Liver (tissue), 9 donors: ENCODE data around the gene MYO7A. TPM values are rescaled to one million over a fixed set of nuclear protein-coding genes. Genes with fewer than 3 reads are reported as not detected.

Experiments
- DNase-seq: peaks from one replicate; pipeline ENCODE4 v3.0.0-alpha.2; 2017; ENCODE audit warnings: low spot score
- H3K27ac ChIP-seq, 2 donors: one replicate each; pipeline ENCODE4 v1.7.0; 2013; ENCODE audit warnings: inconsistent platforms in 2 of 2, low read length in 2 of 2, control low read depth in 1 of 2, low read depth in 1 of 2, mild to moderate bottlenecking in 1 of 2
- H3K27me3 ChIP-seq, 4 donors: one replicate each; pipeline versions ENCODE4 v1.6.1 to v1.7.0; 2013; ENCODE audit warnings: low read length in 3 of 4, inconsistent platforms in 1 of 4, mild to moderate bottlenecking in 1 of 4, moderate library complexity in 1 of 4; ENCODE audit not compliant: control insufficient read depth in 4 of 4, insufficient read depth in 4 of 4
- H3K36me3 ChIP-seq, 4 donors: one replicate each; pipeline versions ENCODE4 v1.6.1 to v1.7.0; 2013; ENCODE audit warnings: low read length in 3 of 4, mild to moderate bottlenecking in 3 of 4, low read depth in 1 of 4, moderate library complexity in 1 of 4; ENCODE audit not compliant: control insufficient read depth in 4 of 4, insufficient read depth in 3 of 4
- H3K4me1 ChIP-seq, 4 donors: one replicate each; pipeline versions ENCODE4 v1.6.1 to v1.7.0; 2013; ENCODE audit warnings: low read length in 3 of 4, mild to moderate bottlenecking in 3 of 4, moderate library complexity in 1 of 4; ENCODE audit not compliant: control insufficient read depth in 4 of 4, insufficient read depth in 4 of 4
- H3K4me3 ChIP-seq, 3 donors: one replicate each; pipeline versions ENCODE4 v1.6.1 to v1.7.0; 2013; ENCODE audit warnings: low read length in 3 of 3, control low read depth in 1 of 3, low read depth in 1 of 3, mild to moderate bottlenecking in 1 of 3
- H3K9ac ChIP-seq, 2 donors: one replicate each; pipeline ENCODE4 v1.7.0; 2013; ENCODE audit warnings: low read length in 2 of 2, mild to moderate bottlenecking in 2 of 2, moderate library complexity in 2 of 2, control low read depth in 1 of 2, low read depth in 1 of 2
- H3K9me3 ChIP-seq, 4 donors: one replicate each; pipeline versions ENCODE4 v1.6.1 to v1.7.0; 2013; ENCODE audit warnings: low read length in 3 of 4; ENCODE audit not compliant: control insufficient read depth in 4 of 4
- ATF3 ChIP-seq: IDR thresholded peaks from 2 replicates; pipeline ENCODE4 v1.6.1; 2016; ENCODE audit warnings: antibody characterized with exemption
- CTCF ChIP-seq: fragments of 150-350 bp; IDR thresholded peaks from 2 replicates; pipeline ENCODE4 v1.5.1; 2017; ENCODE audit warnings: improper control_type of control experiment, low read depth, low read length; ENCODE audit not compliant: missing input control
- EGR1 ChIP-seq, 2 donors: IDR thresholded peaks; 2 replicates each; pipeline ENCODE4 v1.6.1; 2016 to 2018; ENCODE audit warnings: antibody characterized with exemption in 2 of 2, low read depth in 2 of 2
- FOXA1 ChIP-seq: IDR thresholded peaks from 2 replicates; pipeline ENCODE4 v1.6.1; 2016; ENCODE audit warnings: antibody characterized with exemption
- GABPA ChIP-seq, 2 donors: IDR thresholded peaks in 1 of 2; conservative IDR thresholded peaks in 1 of 2; 2 replicates each; pipeline ENCODE4 v1.6.1; 2016; ENCODE audit warnings: antibody characterized with exemption in 2 of 2, mild to moderate bottlenecking in 1 of 2, moderate library complexity in 1 of 2
- HNF4A ChIP-seq, 2 donors: conservative IDR thresholded peaks; 2 replicates each; pipeline ENCODE4 v1.6.1; 2016; ENCODE audit warnings: antibody characterized with exemption in 2 of 2, mild to moderate bottlenecking in 2 of 2
- HNF4G ChIP-seq: IDR thresholded peaks from 2 replicates; pipeline ENCODE4 v1.6.1; 2016; ENCODE audit warnings: antibody characterized with exemption
- JUND ChIP-seq, 2 donors: IDR thresholded peaks; 2 replicates each; pipeline ENCODE4 v1.6.1; 2016; ENCODE audit warnings: antibody characterized with exemption in 2 of 2
- MAX ChIP-seq: IDR thresholded peaks from 2 replicates; pipeline ENCODE4 v1.6.1; 2016; ENCODE audit warnings: antibody characterized with exemption
- NR2F2 ChIP-seq: IDR thresholded peaks from 2 replicates; pipeline ENCODE4 v1.6.1; 2016; ENCODE audit warnings: antibody characterized with exemption
- RAD21 ChIP-seq, 2 donors: IDR thresholded peaks; 2 replicates each; pipeline ENCODE4 v1.6.1; 2016; ENCODE audit warnings: antibody characterized with exemption in 2 of 2, mild to moderate bottlenecking in 2 of 2
- REST ChIP-seq: IDR thresholded peaks from 2 replicates; pipeline ENCODE4 v1.6.1; 2016; ENCODE audit warnings: antibody characterized with exemption, mild to moderate bottlenecking
- RXRA ChIP-seq, 2 donors: IDR thresholded peaks; 2 replicates each; pipeline ENCODE4 v1.6.1; 2017 to 2018; ENCODE audit warnings: antibody characterized with exemption in 2 of 2, mild to moderate bottlenecking in 1 of 2
- SP1 ChIP-seq: IDR thresholded peaks from 2 replicates; pipeline ENCODE4 v1.6.1; 2018; ENCODE audit warnings: antibody characterized with exemption, mild to moderate bottlenecking
- TAF1 ChIP-seq: conservative IDR thresholded peaks from 2 replicates; pipeline ENCODE4 v1.6.1; 2016; ENCODE audit warnings: antibody characterized with exemption, mild to moderate bottlenecking
- YY1 ChIP-seq: IDR thresholded peaks from 2 replicates; pipeline ENCODE4 v1.6.1; 2016; ENCODE audit warnings: antibody characterized with exemption, mild to moderate bottlenecking
- ZBTB33 ChIP-seq: IDR thresholded peaks from 2 replicates; pipeline ENCODE4 v1.6.1; 2016; ENCODE audit warnings: antibody characterized with exemption
- WGBS: extraction: QIAGEN DNeasy Blood & Tissue Kit; methylation state at CpG from one replicate; pipeline ENCODE4 v1.1.7; 2013; 5-methylcytosine and 5-hydroxymethylcytosine counted together
- polyA plus RNA-seq, 2 donors: library from polyadenylated mRNA; stranded (reverse) in 1 of 2; unstranded in 1 of 2; fragments of 200-250 nt in 1 of 2; fragments of >200 nt in 1 of 2; fragmentation: Nextera tagmentation in 1 of 2; extraction: Ambion mirVana in 1 of 2; gene quantifications; one replicate each; pipeline versions ENCODE4 v1.2.1 to v1.2.3, GENCODE V29; 2013 to 2015
- total RNA-seq, 2 donors: library from RNA; depleted of rRNA; stranded (reverse); fragments of >200 nt; gene quantifications; one replicate each; pipeline ENCODE4 v1.2.3, GENCODE V29; 2014
- donor health status: healthy.
- donor health status: healthy.
- donor health status: healthy.
- donor health status: healthy.
- donor health status: healthy.

Gene MYO7A
- total and polyA plus RNA-seq, 4 donors, result 7.3 to 33.6 (median 11.3) TPM

GRCh38 chr11:77115956-77116355 lies 12.1 kb upstream of the MYO7A start:
- no peak overlapping the region for H3K27ac ChIP-seq
- H3K9ac ChIP-seq, result no peak overlapping the region
- peaks cover 7 to 66% (median 20%) of the 10 kb centered on the region in 4 donors for H3K36me3 ChIP-seq
- no peak for TF ChIP-seq FOXA1
- no peak for TF ChIP-seq JUND (IDR thresholded peaks at IDR 0.05)
- no peak for TF ChIP-seq MAX
- TF ChIP-seq RXRA (IDR thresholded peaks at IDR 0.05), result no peak
- no peak for TF ChIP-seq EGR1 (IDR thresholded peaks at IDR 0.05; ENCODE audit: low read depth in 2 of 2)
- no peak for TF ChIP-seq RAD21 (IDR thresholded peaks at IDR 0.05)
- no peak for TF ChIP-seq HNF4A (conservative IDR thresholded peaks at IDR 0.05)
- no peak for TF ChIP-seq TAF1
- no peak for TF ChIP-seq REST
- no peak for TF ChIP-seq HNF4G
- no peak for TF ChIP-seq GABPA (IDR thresholded peaks at IDR 0.05 in 1 of 2, conservative IDR thresholded peaks at IDR 0.05 in 1 of 2)
- no peak for TF ChIP-seq ZBTB33
- TF ChIP-seq SP1, result no peak
- no peak for TF ChIP-seq CTCF
- TF ChIP-seq YY1, result no peak
- 94% methylated on average over 15 of the region's 15 CpGs for WGBS
- no peak overlapping the region for H3K4me3 ChIP-seq
- H3K27me3 ChIP-seq, result no peaks in the 10 kb centered on the region
- peaks cover 0 to 1% (median 0%) of the 10 kb centered on the region in 4 donors for H3K4me1 ChIP-seq
- H3K9me3 ChIP-seq, result no peaks in the 10 kb centered on the region
- no peak for DNase-seq

- TF ChIP-seq EGR1 (IDR thresholded peaks at IDR 0.05; ENCODE audit: low read depth in 2 of 2), result no peak
- no peak for TF ChIP-seq HNF4A (conservative IDR thresholded peaks at IDR 0.05)
- TF ChIP-seq CTCF, result no peak
- TF ChIP-seq MAX, result no peak
- no peak for TF ChIP-seq NR2F2
- TF ChIP-seq REST, result no peak
- no peak for TF ChIP-seq ATF3
- no peak for TF ChIP-seq SP1
- WGBS, result 89% methylated on average over 7 of the region's 7 CpGs
- H3K4me3 ChIP-seq, result no peak overlapping the region
- H3K36me3 ChIP-seq, result peaks cover 12 to 78% (median 27%) of the 10 kb centered on the region in 4 donors
- H3K4me1 ChIP-seq, result no peaks in the 10 kb centered on the region
- H3K9ac ChIP-seq, result no peak overlapping the region
- no peaks in the 10 kb centered on the region for H3K27me3 ChIP-seq
- no peak overlapping the region for H3K27ac ChIP-seq
- no peaks in the 10 kb centered on the region for H3K9me3 ChIP-seq
- no peak for DNase-seq
These were observed 10.6 kb upstream of the MYO7A start for GRCh38 chr11:77117492-77117891.
